NCI-H2196 (cell line): ENCODE measurements around the gene RAB4B.
"Not testable (repeated sequence)": the region's sequence is repeated elsewhere in the genome, so short reads cannot be mapped to it uniquely, and the experiment has no call there.

Experiments
- DNase-seq: peaks from one replicate; lab custom pipeline; 2025; ENCODE audit not compliant: unreplicated experiment; lab: John Stamatoyannopoulos, UW

Gene RAB4B

DNA sequence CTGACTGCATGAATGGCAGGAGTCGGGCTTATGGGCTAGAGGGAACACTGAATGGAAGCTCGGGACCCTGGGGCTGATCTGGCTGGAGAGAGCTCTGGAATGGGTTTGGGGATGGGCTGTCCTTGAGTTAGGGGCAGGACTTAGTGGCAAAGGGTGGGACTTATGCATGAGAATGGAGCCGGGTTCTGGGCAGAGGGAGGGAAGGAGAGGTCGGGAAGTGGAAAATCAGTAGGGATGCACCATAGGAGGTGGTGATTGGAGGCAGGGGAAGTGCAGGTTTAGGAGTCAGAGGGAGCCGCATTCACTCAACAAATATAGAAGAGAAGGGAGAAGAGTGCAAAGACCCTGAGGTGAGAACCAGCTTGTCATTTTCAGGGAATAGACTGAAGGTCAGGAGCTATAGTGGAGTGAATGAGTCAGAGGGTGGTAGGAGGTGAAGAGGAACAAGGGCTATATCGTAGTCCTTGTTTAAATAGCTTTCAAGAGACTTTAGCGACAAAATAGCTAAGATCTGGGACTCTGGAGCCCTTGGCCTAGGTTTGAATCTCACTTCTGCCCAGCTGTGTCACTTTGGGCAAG is 748 bp downstream of the RAB4B start:
- DNase-seq: no peak

DNA sequence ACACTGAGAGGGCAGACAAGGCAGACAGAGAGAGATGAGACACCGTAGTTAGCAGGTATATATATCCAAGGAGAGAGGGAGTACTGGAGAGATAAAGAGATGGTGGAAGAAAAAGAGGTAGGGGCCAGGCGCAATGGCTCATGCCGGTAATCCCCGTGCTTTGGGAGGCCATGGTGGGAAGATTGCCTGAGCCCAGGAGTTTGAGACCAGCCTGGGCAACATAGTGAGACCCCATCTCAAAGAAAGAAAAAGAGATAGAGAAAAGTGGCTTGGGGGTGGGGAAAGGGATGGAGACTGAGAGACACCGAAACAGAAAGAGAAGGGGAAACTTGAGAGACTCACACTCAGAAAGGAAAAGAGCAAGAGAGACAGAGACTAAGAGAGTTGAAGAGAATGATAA is 2.5 kb downstream of the RAB4B start:
- no peak for DNase-seq

DNA sequence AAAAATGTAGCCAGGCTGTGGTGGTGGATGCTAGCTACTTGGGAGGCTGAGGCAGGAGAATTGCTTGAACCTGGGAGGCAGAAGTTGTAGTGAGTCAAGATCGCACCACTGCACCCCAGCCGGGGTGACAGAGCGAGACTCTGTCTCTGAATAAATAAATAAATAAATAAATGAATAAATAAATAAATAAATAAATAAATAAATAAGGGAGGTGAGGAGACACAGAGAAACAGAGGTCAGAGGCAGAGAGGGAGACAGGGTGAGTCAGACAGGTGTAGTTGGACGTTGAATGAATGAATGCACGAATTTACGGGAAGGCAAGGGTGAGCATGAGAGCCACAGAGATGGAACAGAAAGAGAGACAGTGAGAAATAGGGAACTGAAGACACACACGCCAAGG is 3.1 kb downstream of the RAB4B start:
- no peak for DNase-seq

DNA sequence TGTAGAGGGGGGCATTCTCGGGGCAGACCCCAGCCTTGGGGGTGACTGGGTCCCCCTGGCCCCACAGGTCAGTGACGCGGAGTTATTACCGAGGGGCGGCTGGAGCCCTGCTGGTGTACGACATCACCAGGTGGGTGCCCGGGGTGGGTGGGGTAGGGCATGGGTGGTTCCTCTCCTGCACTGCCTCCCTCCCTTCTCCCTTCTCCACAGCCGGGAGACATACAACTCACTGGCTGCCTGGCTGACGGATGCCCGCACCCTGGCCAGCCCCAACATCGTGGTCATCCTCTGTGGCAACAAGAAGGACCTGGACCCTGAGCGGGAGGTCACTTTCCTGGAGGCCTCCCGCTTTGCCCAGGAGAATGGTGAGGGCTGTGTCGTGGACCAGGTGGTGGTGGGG is 5.7 kb downstream of the RAB4B start:
- DNase-seq: no peak

DNA sequence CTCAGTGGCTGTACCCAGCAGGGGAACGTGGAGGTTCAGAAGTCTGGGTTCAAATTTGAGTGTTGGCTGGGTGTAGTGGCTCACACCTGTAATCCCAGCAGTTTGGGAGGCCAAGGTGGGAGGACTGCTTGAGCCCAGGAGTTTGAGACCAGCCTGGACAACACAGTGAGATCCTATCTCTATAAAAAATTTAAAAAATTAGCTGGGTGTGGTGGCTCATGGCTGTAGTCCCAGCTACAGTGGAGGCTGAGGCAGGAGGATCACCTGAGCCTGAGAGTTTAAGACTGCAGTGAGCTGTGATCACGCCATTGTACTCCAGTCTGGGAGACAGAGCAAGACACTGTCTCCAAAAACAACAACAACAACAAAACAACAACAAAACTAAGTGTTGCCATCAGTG is 6.1 kb downstream of the RAB4B start:
- DNase-seq: not testable (repeated sequence)

DNA sequence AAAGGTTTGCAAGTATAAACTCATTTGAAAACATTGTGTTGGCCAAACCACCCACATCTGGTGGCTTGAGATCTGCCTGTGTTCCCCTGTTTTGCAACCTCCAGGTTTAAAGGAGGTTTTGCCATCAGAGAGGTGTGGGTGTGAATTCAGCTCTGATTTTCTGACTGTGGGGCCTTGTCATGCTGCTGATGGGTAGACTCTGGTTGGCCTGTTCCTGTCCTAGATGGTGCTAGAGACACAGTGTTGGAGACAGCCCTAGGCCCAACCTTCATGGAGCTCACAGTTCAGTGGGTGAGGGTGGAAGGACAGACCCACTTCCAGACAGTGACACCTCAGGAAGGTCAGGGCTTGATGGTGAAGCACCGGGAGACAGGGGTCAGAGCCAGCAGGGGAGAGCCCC is 7.5 kb downstream of the RAB4B start:
- no peak for DNase-seq

DNA sequence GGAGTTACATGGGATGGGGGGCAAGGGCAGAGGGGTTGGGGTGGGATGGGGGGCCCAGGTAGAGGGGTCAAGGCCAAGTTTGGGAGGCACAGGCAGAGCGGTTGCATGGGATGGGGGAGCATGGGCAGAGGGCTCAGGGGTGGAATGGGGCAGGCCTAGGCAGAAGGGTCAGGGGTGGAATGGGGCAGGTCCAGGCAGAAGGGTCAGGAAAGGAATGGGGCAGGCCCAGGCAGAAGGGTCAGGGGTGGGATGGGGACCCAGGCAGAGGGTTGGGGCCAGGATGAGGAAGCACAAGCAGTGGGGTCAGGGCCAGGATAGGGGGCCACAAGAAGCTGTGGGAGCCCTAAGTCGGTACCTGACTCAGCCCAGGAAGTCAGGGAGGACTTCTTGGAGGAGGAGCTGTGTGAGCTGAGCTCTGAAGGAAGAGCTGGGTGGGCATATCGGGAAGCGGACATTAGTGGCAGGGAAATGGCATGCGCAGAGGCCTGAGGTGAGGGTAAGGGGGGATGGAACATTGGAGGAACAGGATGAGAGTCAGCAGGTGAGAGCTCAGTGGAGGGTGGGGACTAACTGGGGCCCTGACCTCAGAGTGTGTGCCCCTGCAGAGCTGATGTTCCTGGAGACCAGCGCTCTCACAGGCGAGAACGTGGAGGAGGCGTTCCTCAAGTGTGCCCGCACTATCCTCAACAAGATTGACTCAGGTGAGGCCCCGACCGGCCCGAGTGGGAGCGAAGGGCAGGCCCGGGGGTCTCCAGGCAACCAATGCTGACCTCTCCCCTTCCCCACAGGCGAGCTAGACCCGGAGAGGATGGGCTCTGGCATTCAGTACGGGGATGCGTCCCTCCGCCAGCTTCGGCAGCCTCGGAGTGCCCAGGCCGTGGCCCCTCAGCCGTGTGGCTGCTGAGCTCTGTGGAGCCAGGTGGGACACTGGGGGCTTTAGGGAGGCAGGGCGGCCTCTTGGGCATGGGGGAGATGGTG is 8.3 kb downstream of the RAB4B start:
- no peak for DNase-seq

DNA sequence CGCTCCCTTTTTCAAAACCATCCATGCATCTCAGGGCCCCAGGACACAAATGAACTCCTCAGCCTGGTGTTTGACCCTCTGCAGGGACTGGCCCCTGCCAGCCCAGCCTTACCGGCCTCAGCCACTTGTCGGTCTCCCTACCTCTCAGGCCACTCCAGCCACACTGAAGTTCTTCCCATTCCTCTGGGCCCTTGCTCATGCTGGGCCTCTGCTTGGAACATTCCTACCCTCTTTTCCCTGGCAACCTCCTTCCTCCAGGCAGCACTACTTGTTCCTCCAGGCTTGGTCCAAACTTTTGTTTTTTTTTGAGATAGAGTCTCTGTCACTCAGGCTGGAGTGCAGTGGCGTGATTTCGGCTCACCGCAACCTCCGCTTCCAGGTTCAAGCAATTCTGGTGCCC is 13.3 kb downstream of the RAB4B start:
- no peak for DNase-seq

DNA sequence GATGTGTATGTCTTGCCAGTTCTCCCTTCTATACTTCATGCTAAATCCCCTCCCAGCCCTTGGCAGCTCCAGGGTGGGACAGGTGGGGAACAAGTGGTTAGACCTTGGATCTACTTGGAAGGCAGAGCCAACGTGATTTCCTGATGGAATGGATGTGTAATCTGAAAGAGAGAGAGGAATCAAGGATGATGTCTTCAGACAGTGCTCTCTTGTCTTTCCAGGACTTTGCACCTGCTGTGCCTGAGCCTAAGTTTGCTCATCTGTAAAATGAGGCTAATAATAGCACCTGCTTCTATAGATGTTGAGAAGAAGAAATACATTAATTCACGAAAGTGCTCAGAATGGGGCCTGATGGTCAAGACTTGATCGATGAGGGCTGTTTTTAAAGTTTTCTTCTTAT is 13.9 kb downstream of the RAB4B start:
- no peak for DNase-seq

DNA sequence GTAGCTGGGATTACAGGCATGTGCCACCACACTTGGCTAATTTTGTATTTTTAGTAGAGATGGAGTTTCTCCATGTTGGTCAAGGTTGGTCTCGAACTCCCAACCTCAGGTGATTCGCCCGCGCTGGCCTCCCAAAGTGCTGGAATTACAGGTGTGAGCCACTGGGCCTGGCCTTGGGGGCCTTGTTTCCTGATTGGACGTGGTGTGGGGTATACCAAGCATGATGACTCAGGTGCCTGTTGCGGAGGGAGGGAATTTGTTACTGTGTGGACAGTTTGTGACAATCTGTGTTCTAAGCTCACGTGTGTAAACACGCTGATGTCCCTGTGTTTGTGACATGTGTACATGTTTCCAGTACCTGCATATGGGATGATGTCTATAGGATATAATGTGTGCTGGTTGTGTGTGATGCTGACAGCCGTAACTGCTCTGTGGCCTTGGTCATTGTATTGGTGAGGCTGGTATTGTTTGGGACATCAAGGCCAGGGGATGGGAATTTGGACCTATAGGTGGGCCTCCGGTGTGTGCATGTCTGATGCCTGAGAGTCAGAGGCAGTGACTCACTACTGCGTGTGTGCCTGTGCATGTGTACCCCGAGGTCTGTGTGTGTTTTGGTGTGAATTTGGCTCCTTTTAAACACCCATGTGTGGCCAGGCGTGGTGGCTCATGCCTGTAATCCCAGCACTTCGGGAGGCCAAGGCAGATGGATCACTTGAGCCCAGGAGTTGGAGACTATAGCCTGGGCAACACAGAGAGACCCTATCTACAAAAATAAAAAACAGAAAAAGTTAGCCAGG is 19.3 kb downstream of the RAB4B start:
- DNase-seq: no peak

DNA sequence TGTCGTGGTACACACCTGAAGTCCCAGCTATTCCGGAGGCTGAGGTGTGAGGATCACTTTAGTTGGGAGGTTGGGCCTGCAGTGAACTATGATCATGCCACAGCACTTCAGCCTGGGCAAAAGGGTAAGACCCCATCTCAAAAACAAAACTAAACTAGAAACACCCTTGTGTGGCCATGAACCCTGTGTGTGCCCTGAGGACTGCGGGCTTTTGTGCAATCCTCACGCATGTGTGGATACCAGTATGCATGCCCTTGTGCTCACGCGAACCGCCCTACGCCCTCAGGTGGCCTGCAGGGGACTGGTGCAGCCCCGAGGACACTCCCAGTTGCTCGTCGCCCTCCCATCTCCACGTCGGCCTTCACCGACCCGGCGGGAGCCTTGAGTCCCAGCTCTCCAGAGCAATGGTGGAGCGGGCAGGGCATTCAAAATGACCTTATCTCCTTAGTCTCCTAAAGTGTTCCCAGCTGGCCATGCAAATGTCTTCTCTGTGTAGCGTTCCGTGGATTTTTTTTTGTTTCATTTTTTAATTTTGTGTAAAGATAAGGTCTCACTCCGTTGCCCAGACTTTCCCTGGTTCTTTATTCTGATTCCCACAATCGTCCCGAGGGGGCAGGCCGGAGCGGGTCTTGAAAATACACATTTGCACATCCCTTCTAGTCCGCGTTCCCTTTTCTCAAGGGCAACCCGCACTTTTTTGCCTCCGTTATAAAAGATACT is 20.1 kb downstream of the RAB4B start:
- peak; percentile 46 for DNase-seq

DNA sequence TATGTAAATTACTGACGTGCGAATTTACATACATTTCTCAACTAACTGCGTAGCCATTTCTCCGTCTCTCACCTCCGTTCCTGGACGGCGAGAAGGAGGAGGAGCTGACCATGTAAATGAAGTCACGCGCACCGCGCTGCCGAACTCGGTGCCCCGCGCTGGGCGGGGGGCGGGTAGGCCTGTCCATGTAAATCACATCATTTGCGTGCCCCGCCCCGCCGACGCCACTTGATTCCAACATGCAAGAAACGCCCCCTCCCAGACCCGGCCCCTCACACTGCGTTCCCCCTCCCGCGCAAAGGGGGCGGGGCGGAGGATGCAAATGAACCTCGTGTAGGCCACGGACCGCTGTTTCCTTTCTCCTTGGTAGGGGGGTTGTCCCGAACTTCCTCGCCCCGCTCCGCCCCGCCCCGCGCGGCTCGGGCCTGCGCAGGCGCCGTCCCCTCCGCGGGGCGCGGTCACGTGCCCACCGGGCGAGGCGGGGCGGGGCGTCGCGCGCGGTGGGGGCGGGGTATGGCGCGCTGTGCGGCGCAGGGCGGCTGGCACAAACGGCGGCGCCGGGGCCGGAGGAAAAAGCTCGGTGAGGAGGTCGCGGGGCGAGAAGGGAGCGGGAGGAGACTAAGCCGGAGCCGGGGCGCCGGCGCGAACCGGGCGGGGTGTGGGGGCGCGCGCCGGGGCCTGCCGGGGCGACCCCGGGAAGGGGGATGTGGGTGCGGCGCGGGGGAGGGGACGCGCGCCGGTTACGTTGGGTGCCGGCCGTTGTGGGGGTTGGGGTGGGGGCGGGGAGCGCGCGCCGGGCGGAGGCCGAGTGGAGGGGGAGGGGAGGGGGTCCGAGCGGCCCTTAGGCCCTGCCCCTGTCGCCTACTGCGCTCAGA is 20.9 kb downstream of the RAB4B start, which contains the start of gene EGLN2:
Gene EGLN2 (plus strand): TSS at position 509 of the 875 bp plus-strand sequence. CDS start 1,382 bp downstream, outside the sequence.
- DNase-seq: peak; percentile 99

DNA sequence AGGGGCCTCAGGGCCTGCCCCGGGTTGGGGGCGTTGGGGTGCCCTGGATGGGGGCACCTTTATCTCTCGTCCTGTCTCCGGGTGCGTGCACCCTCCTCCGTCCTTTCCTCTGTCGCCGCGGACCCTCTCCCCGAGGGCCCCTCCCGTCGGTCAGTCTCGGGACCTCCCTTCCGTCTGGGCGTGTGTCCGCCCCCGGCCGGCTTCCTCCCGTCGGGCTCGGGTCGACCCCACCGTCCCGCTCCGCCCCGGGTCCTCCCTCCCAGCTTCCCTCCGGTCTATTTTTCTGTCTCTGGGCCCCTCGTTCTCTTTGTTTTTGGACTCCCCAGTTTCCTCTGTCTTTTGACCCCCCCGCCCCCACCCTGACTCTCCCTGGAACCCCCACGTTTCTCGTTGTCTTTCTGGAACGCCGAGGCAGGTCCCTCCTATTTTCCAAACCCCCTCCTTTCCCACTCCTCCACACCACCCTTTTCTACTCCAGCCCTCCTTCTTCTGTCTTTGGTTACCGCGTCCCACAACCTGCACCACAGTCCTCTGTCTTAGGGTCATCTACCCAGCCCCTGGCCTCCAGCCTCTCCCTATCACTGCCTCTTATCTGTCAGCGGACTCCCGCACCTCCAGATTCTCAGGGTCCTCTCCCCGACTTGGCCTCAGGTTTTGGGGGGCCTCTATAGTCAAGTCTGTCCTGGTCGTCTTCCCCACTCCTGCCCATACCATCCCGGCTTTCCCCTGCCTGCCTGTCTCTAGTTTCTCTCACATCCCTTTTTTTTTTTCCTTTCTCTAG is 21.7 kb downstream of the RAB4B start:
- no peak for DNase-seq

DNA sequence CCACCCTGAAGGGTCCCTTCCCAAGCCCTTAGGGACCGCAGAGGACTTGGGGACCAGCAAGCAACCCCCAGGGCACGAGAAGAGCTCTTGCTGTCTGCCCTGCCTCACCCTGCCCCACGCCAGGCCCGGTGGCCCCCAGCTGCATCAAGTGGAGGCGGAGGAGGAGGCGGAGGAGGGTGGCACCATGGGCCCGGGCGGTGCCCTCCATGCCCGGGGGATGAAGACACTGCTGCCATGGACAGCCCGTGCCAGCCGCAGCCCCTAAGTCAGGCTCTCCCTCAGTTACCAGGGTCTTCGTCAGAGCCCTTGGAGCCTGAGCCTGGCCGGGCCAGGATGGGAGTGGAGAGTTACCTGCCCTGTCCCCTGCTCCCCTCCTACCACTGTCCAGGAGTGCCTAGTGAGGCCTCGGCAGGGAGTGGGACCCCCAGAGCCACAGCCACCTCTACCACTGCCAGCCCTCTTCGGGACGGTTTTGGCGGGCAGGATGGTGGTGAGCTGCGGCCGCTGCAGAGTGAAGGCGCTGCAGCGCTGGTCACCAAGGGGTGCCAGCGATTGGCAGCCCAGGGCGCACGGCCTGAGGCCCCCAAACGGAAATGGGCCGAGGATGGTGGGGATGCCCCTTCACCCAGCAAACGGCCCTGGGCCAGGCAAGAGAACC is 22.4 kb downstream of the RAB4B start:
- no peak for DNase-seq

DNA sequence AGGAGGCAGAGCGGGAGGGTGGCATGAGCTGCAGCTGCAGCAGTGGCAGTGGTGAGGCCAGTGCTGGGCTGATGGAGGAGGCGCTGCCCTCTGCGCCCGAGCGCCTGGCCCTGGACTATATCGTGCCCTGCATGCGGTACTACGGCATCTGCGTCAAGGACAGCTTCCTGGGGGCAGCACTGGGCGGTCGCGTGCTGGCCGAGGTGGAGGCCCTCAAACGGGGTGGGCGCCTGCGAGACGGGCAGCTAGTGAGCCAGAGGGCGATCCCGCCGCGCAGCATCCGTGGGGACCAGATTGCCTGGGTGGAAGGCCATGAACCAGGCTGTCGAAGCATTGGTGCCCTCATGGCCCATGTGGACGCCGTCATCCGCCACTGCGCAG is 22.9 kb downstream of the RAB4B start:
- no peak for DNase-seq

DNA sequence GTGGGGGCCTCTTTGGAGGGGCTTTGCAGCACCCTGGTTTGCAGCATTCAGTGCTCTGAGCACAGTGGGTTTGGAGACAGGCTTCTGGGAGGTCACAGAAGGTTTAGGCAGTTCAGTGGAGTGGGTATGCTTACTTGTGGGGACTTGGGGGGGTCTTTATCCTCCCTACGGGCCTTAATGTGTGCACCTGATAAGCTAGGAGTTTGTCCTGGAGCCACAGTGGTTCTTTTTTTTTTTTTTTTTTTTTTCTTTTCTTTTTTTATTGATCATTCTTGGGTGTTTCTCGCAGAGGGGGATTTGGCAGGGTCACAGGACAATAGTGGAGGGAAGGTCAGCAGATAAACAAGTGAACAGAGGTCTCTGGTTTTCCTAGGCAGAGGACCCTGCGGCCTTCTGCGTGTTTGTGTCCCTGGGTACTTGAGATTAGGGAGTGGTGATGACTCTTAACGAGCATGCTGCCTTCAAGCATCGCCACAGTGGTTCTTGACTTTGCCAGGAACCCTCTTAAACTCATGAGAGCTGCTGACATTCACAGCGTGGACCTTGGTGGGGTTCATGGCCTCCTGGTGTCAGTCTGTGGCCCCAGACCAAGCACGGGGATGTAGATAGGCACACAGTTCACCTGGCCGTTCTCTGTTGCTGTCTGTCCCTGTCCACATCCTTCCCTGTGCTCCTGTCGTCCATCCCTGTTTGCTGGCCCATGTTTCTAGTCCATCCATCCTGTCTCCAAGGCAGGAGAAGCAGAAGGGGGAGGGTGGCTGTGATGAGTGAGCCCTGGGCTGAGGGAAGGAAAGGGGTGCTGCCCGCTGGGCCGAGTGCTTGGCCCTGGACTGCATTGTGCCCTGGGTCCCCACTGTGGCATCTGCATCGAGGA is 23.6 kb downstream of the RAB4B start:
- DNase-seq: no peak

DNA sequence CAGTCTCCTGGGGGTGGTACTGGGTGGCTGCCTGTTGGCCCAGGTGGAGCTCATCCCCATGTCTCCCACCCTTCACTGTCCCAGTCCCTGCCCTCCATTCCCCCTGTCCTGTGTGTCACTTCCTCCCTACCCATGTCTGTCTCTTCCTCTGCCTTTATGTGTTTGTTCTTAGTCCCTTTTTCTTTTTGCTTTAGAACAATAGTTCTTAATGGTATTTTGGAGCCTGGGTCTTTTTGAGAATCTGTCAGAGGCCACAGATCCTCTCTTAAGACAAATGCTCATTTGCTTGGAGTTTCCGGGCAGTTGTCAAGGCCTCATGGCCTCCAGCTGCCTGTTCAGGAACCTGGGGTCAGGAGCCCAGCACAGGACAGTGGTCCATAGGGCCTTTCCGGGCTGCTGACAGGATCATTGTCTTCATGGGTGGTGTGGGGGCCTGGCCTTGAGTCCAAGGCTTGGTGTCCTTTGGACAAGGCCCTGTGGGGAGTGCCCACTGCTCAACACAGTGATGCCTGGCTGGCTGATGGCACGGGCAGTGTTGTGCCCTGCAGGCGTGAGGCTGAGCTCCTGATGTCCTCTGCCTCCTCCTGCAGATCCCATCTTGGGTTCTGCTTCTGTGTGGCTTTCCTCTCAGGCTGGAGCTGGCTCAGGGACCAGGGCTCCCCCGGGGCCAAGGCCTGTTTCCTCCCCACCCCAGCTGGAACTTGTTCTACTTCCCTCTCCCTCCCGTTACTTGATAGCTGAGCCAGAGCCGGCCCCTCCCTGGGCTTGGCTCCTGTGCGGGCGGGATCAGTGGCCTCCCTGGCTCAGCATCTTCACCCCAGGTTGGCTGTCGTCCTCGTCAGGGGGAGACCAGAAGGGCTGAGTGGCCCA is 24.5 kb downstream of the RAB4B start:
- no peak for DNase-seq
